Neural progenitor cell (in vitro differentiated cells): Measurements from ENCODE around the gene DVL3. TPM values are rescaled to one million over a fixed set of nuclear protein-coding genes. Genes with fewer than 3 reads are reported as not detected.

ENCODE experiments used
- DNase-seq: peaks from one replicate; pipeline ENCODE4 v3.0.0-alpha.2; 2016; ENCODE audit warnings: low spot score
- H2AFZ ChIP-seq: fragments of 200-600 bp; sonication (generic); replicated peaks from 2 replicates; pipeline ENCODE4 v1.6.1; 2016; ENCODE audit warnings: antibody characterized with exemption
- H3F3A ChIP-seq: fragments of 200-600 bp; sonication (generic); 2 replicates; pipeline ENCODE4 v1.6.1; 2016; ENCODE audit warnings: antibody characterized with exemption, low read depth
- H3K27ac ChIP-seq: fragments of 200-600 bp; sonication (generic); 2 replicates; pipeline ENCODE4 v1.5.1; 2016; ENCODE audit warnings: mild to moderate bottlenecking
- H3K27me3 ChIP-seq: fragments of 200-600 bp; sonication (generic); 2 replicates; pipeline ENCODE4 v1.6.1; 2016; ENCODE audit warnings: mild to moderate bottlenecking, moderate library complexity
- H3K36me3 ChIP-seq: fragments of 200-600 bp; sonication (generic); 2 replicates; pipeline ENCODE4 v1.5.1; 2016
- H3K4me1 ChIP-seq: fragments of 200-600 bp; sonication (generic); 2 replicates; pipeline ENCODE4 v1.6.1; 2016; ENCODE audit warnings: mixed run types
- H3K4me2 ChIP-seq: fragments of 200-600 bp; sonication (generic); 2 replicates; pipeline ENCODE4 v1.6.1; 2016
- H3K4me3 ChIP-seq: fragments of 200-600 bp; sonication (generic); 2 replicates; pipeline ENCODE4 v1.5.1; 2016
- H3K79me2 ChIP-seq: fragments of 200-600 bp; sonication (generic); 2 replicates; pipeline ENCODE4 v1.6.1; 2016; ENCODE audit warnings: low read depth
- H3K9ac ChIP-seq: fragments of 200-600 bp; sonication (generic); 2 replicates; pipeline ENCODE4 v1.6.1; 2016
- H3K9me3 ChIP-seq: fragments of 200-600 bp; sonication (generic); 2 replicates; pipeline ENCODE4 v1.5.1; 2016; ENCODE audit warnings: low read depth
- H4K20me1 ChIP-seq: fragments of 200-600 bp; sonication (generic); 2 replicates; pipeline ENCODE4 v1.6.1; 2016; ENCODE audit warnings: low read depth
- H3K27ac Mint-ChIP-seq: 3 replicates; pipeline ENCODE4 v1.8.0; 2021; ENCODE audit warnings: mixed read lengths
- H3K27me3 Mint-ChIP-seq: 2 replicates; pipeline ENCODE4 v1.8.0; 2022; ENCODE audit warnings: low read depth, mild to moderate bottlenecking, inconsistent platforms, moderate library complexity, mixed read lengths; ENCODE audit not compliant: insufficient read depth
- H3K36me3 Mint-ChIP-seq: 3 replicates; pipeline ENCODE4 v1.8.0; 2021; ENCODE audit warnings: mixed read lengths
- H3K4me1 Mint-ChIP-seq: 3 replicates; pipeline ENCODE4 v1.8.0; 2021; ENCODE audit warnings: mixed read lengths
- H3K4me3 Mint-ChIP-seq: 3 replicates; pipeline ENCODE4 v1.8.0; 2021; ENCODE audit warnings: mild to moderate bottlenecking, moderate library complexity, mixed read lengths
- H3K9me3 Mint-ChIP-seq: 3 replicates; pipeline ENCODE4 v1.8.0; 2020; ENCODE audit warnings: mixed read lengths
- EZH2 ChIP-seq: fragments of 200-600 bp; sonication (generic); IDR thresholded peaks from 2 replicates; pipeline ENCODE4 v1.6.1; 2017; ENCODE audit warnings: antibody characterized with exemption, mild to moderate bottlenecking, moderate library complexity
- EZH2phosphoT487 ChIP-seq: fragments of 200-600 bp; sonication (generic); IDR thresholded peaks from 2 replicates; pipeline ENCODE4 v1.6.1; 2017; ENCODE audit warnings: antibody characterized with exemption
- total RNA-seq: library from RNA; depleted of rRNA; stranded (reverse); fragments of >200 nt; gene quantifications from 2 replicates; pipeline ENCODE4 v1.2.3, GENCODE V29; 2015; ENCODE audit warnings: low replicate concordance
- TF ChIP-seq, protein P1 (sequence below): fragments of 200-600 bp; sonication (generic); IDR thresholded peaks from 2 replicates; pipeline ENCODE4 v1.5.1; 2017; ENCODE audit warnings: antibody characterized with exemption, mild to moderate bottlenecking

The DVL3 gene
- total RNA-seq, 1 donor from 2014 or later, result 29.8 TPM

- peaks cover 10% of the 10 kb centered on the region for H3K27me3 ChIP-seq
- no peak overlapping the region for H3K27ac Mint-ChIP-seq
These were observed 22.2 kb upstream of the DVL3 start for GRCh38 chr3:184132945-184133344.

GRCh38 chr3:184133840-184134745 is 21.1 kb upstream of the DVL3 start:
- H3K27ac ChIP-seq, result no peak overlapping the region
- H3K27me3 Mint-ChIP-seq, result peaks cover 2% of the 10 kb centered on the region

More at GRCh38 chr3:184132945-184133344, 22.2 kb upstream of the DVL3 start:
- no peaks in the 10 kb centered on the region for H3K36me3 ChIP-seq
- no peak overlapping the region for H3K4me2 ChIP-seq
- H3K4me3 ChIP-seq, result no peak overlapping the region
- H3F3A ChIP-seq, result peaks cover 20% of the 10 kb centered on the region
- no peak for DNase-seq
- H3K27me3 Mint-ChIP-seq, result peaks cover 2% of the 10 kb centered on the region
- peaks cover 6% of the 10 kb centered on the region for H3K4me1 ChIP-seq
- H3K4me3 Mint-ChIP-seq, result no peak overlapping the region
- peaks cover under 1% of the 10 kb centered on the region for H3K36me3 Mint-ChIP-seq
- TF ChIP-seq EZH2 (no peak), EZH2phosphoT487 (no peak)
- TF ChIP-seq, protein P1, sequence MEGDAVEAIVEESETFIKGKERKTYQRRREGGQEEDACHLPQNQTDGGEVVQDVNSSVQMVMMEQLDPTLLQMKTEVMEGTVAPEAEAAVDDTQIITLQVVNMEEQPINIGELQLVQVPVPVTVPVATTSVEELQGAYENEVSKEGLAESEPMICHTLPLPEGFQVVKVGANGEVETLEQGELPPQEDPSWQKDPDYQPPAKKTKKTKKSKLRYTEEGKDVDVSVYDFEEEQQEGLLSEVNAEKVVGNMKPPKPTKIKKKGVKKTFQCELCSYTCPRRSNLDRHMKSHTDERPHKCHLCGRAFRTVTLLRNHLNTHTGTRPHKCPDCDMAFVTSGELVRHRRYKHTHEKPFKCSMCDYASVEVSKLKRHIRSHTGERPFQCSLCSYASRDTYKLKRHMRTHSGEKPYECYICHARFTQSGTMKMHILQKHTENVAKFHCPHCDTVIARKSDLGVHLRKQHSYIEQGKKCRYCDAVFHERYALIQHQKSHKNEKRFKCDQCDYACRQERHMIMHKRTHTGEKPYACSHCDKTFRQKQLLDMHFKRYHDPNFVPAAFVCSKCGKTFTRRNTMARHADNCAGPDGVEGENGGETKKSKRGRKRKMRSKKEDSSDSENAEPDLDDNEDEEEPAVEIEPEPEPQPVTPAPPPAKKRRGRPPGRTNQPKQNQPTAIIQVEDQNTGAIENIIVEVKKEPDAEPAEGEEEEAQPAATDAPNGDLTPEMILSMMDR, result no peak
- peaks cover 25% of the 10 kb centered on the region for H3K79me2 ChIP-seq
- H2AFZ ChIP-seq, result no peak overlapping the region
- no peak overlapping the region for H3K9ac ChIP-seq
- no peaks in the 10 kb centered on the region for H3K9me3 Mint-ChIP-seq
- peaks cover 24% of the 10 kb centered on the region for H3K4me1 Mint-ChIP-seq
- no peaks in the 10 kb centered on the region for H4K20me1 ChIP-seq
- no peaks in the 10 kb centered on the region for H3K9me3 ChIP-seq
- H3K27ac ChIP-seq, result no peak overlapping the region

GRCh38 chr3:184134746-184135148 is 20.4 kb upstream of the DVL3 start:
- Mint-ChIP-seq H3K4me3 (peak overlapping the region; percentile 99), H3K27ac (peak overlapping the region; percentile 93), H3K27me3 (peaks cover 2% of the 10 kb centered on the region), H3K9me3 (no peaks in the 10 kb centered on the region), H3K4me1 (peaks cover 22% of the 10 kb centered on the region), H3K36me3 (peaks cover 2% of the 10 kb centered on the region)
- H3K4me3 ChIP-seq, result peak overlapping the region; percentile 85
- H2AFZ ChIP-seq, result peak overlapping the region; percentile 77
- H3K4me2 ChIP-seq, result peak overlapping the region; percentile 97
- H3K79me2 ChIP-seq, result peaks cover 38% of the 10 kb centered on the region
- TF ChIP-seq, protein P1, result no peak
- TF ChIP-seq EZH2 (no peak), EZH2phosphoT487 (no peak)
- H4K20me1 ChIP-seq, result no peaks in the 10 kb centered on the region
- H3K27me3 ChIP-seq, result peaks cover 10% of the 10 kb centered on the region
- H3F3A ChIP-seq, result peaks cover 20% of the 10 kb centered on the region
- DNase-seq, result no peak
- H3K9ac ChIP-seq, result no peak overlapping the region
- no peak overlapping the region for H3K27ac ChIP-seq
- H3K4me1 ChIP-seq, result peaks cover 6% of the 10 kb centered on the region
- H3K9me3 ChIP-seq, result no peaks in the 10 kb centered on the region
- no peaks in the 10 kb centered on the region for H3K36me3 ChIP-seq

More at GRCh38 chr3:184133840-184134745, 21.1 kb upstream of the DVL3 start:
- H3K36me3 ChIP-seq, result no peaks in the 10 kb centered on the region
- no peaks in the 10 kb centered on the region for H3K9me3 Mint-ChIP-seq
- DNase-seq, result peak; percentile 87
- H3K4me2 ChIP-seq, result peak overlapping the region; percentile 97
- peak overlapping the region; percentile 93 for H3K27ac Mint-ChIP-seq
- H2AFZ ChIP-seq, result peak overlapping the region; percentile 77
- H4K20me1 ChIP-seq, result no peaks in the 10 kb centered on the region
- TF ChIP-seq EZH2phosphoT487 (no peak), EZH2 (peak; percentile 4)
- TF ChIP-seq, protein P1, result no peak
- peaks cover 34% of the 10 kb centered on the region for H3K79me2 ChIP-seq
- peaks cover 6% of the 10 kb centered on the region for H3K4me1 ChIP-seq
- H3F3A ChIP-seq, result peaks cover 20% of the 10 kb centered on the region
- H3K4me3 ChIP-seq, result peak overlapping the region; percentile 85
- H3K4me3 Mint-ChIP-seq, result peak overlapping the region; percentile 99
- H3K9me3 ChIP-seq, result no peaks in the 10 kb centered on the region
- peaks cover 2% of the 10 kb centered on the region for H3K36me3 Mint-ChIP-seq
- H3K9ac ChIP-seq, result no peak overlapping the region
- H3K4me1 Mint-ChIP-seq, result peaks cover 22% of the 10 kb centered on the region
- H3K27me3 ChIP-seq, result peaks cover 10% of the 10 kb centered on the region
